ENCODE measurements around the gene KLF6. TPM values are rescaled to one million over a fixed set of nuclear protein-coding genes. Genes with fewer than 3 reads are reported as not detected.
A peak's percentile ranks its signal among the peaks of the same experiment; 100 is the strongest.

KLF6 gene
- total and polyA plus RNA-seq, 2 donors (not counting 3 experiments of a cell fraction or from before 2014, with no cell fraction given) = 183 to 307 TPM

- Histone ChIP-seq H3K4me1 (ENCODE audit: control insufficient read depth, extremely low read depth, insufficient read depth, low read length) (peaks cover 57% of the 10 kb centered on the region), H3K27me3 (ENCODE audit: control insufficient read depth in 2 of 2, insufficient read depth in 2 of 2, low read length in 2 of 2) (no peaks in the 10 kb centered on the region), H3K79me2 (ENCODE audit: control insufficient read depth, insufficient read depth, low read length) (peaks cover 66% of the 10 kb centered on the region), H3K36me3 (ENCODE audit: control insufficient read depth in 2 of 2, extremely low read depth in 1 of 2, insufficient read depth in 2 of 2, low read length in 2 of 2) (peaks cover 33 to 52% of the 10 kb centered on the region in 2 experiments), H4K20me1 (replicated peaks; ENCODE audit: control insufficient read depth, extremely low read depth, insufficient read depth, low read length) (no peaks in the 10 kb centered on the region), H3K27ac (ENCODE audit: insufficient read depth, low read depth, low read length) (peak overlapping the region; percentile 95), H3K9me3 (replicated peaks; ENCODE audit: control insufficient read depth, insufficient read depth, low read length) (no peaks in the 10 kb centered on the region), H3K9ac (replicated peaks; ENCODE audit: extremely low read depth, insufficient read depth, low read length) (peak overlapping the region; percentile 100), H3K4me2 (ENCODE audit: insufficient read depth, low read length) (peak overlapping the region; percentile 95), H3K9me1 (replicated peaks; ENCODE audit: control insufficient read depth, extremely low read depth, insufficient read depth, low read length) (no peaks in the 10 kb centered on the region), H3K4me3 (replicated peaks in 1 of 3; ENCODE audit: insufficient read depth in 1 of 3, low read depth in 1 of 3, low read length in 3 of 3) (peak overlapping the region in 1 of 3 experiments; percentile 89), H2AFZ (ENCODE audit: low read depth, low read length) (no peak overlapping the region)
- BruUV-seq (replicated peaks) = no TSS peak
- FAIRE-seq (no peak), DNase-seq (ENCODE audit: low read depth, low spot score) (peak; percentile 28)
- intact Hi-C loops (cut with micrococcal nuclease) = no loop called here
- TF ChIP-seq EZH2 (IDR thresholded peaks at IDR 0.05; ENCODE audit: borderline replicate concordance, low read depth, low read length, severe bottlenecking) = no peak
- no peak for TF ChIP-seq CTCF (IDR thresholded peaks at IDR 0.05; ENCODE audit: extremely low read depth in 1 of 2, insufficient read depth in 1 of 2, low read depth in 1 of 2, low read length in 2 of 2)
- TF ChIP-seq MAX (IDR thresholded peaks at IDR 0.05; ENCODE audit: insufficient read depth, insufficient read length) = no peak
- TF ChIP-seq GATA2 (IDR thresholded peaks at IDR 0.05; ENCODE audit: insufficient read depth, insufficient read length, low read depth, low read length) = no peak
- TF ChIP-seq JUN (IDR thresholded peaks at IDR 0.05; ENCODE audit: borderline replicate concordance, insufficient read depth, insufficient read length, low read depth) = no peak
- no peak for TF ChIP-seq POLR2A (IDR thresholded peaks at IDR 0.05; ENCODE audit: low read depth, low read length)
- TF ChIP-seq MYC (IDR thresholded peaks at IDR 0.05; ENCODE audit: low read depth, low read length) = no peak
- no peak for TF ChIP-seq FOS (IDR thresholded peaks at IDR 0.05; ENCODE audit: borderline replicate concordance, insufficient read depth, low read length)
- TF ChIP-seq POLR2AphosphoS5 (IDR thresholded peaks at IDR 0.05; ENCODE audit: insufficient read depth, low read depth, low read length) = no peak
- POLR2A ChIA-PET = no interaction called here
- dilution Hi-C loops (cut with MboI; ENCODE audit: extremely low pct_ligation_motif_present, low sequenced_read_pairs) = no loop called here
- CTCF ChIA-PET = interaction anchor here (1.5 to 2.5 kb wide), 3 partner anchors 582 to 877 kb away, joined by 3 to 23 read pairs (median 5); no protein-coding TSS in a partner anchor
Measured at GRCh38 chr10:3779158-3779741, 5.8 kb downstream of the KLF6 start.

Data from endothelial cell of umbilical vein (primary cell).